Endothelial cell of umbilical vein (primary cell): ENCODE results near the gene EPB42. TPM values are rescaled to one million over a fixed set of nuclear protein-coding genes. Genes with fewer than 3 reads are reported as not detected.

ENCODE experiments used
- BruUV-seq: library from RNA; stranded (reverse); fragments of 400-500 nt; replicated peaks from 2 replicates; lab custom pipeline; 2021; lab: Mats Ljungman, UMichigan
- CTCF ChIA-PET: fragments of 300-600, 350-600 bp; sonication (Branson Sonifier 250); formaldehyde crosslinking; loops from one replicate; lab custom pipeline; 2021; ENCODE audit warnings: antibody characterized with exemption, inconsistent platforms; lab: Charles Lee
- POLR2A ChIA-PET: fragments of 300-600, 350-600 bp; sonication (Branson Sonifier 250); formaldehyde crosslinking; loops from one replicate; lab custom pipeline; 2021; ENCODE audit warnings: antibody characterized with exemption, inconsistent platforms; lab: Charles Lee
- DNase-seq: peaks from one replicate; pipeline ENCODE4 v3.0.0-alpha.2; 2011; ENCODE audit warnings: low read depth, low spot score
- FAIRE-seq: peaks from 2 replicates; lab custom pipeline; 2011; peaks lifted over from hg19 to GRCh38; lab: Jason Lieb, UNC
- H2AFZ ChIP-seq: 2 replicates; pipeline ENCODE4 v1.6.0; 2012; ENCODE audit warnings: low read depth, low read length, control low read depth, inconsistent platforms
- H3K27ac ChIP-seq: 2 replicates; pipeline ENCODE4 v1.5.1; 2011; ENCODE audit warnings: low read depth, mild to moderate bottlenecking, control low read depth, low read length, moderate library complexity; ENCODE audit not compliant: insufficient read depth
- H3K27me3 ChIP-seq, 2 experiments: 2 replicates each; pipeline versions ENCODE4 v1.6.0 to v1.6.1; 2011; ENCODE audit warnings: low read length in 2 of 2, mixed read lengths in 1 of 2; ENCODE audit not compliant: control insufficient read depth in 2 of 2, insufficient read depth in 2 of 2
- H3K36me3 ChIP-seq, 2 experiments: 2 replicates in 1 of 2; 3 replicates in 1 of 2; pipeline ENCODE4 v1.5.1; 2011; ENCODE audit warnings: low read length in 2 of 2, mild to moderate bottlenecking in 1 of 2, moderate library complexity in 1 of 2; ENCODE audit not compliant: control insufficient read depth in 2 of 2, insufficient read depth in 2 of 2; ENCODE audit errors: extremely low read depth in 1 of 2
- H3K4me1 ChIP-seq: 3 replicates; pipeline ENCODE4 v1.5.1; 2011; ENCODE audit warnings: mild to moderate bottlenecking, low read length; ENCODE audit not compliant: control insufficient read depth, insufficient read depth; ENCODE audit errors: extremely low read depth
- H3K4me2 ChIP-seq: 2 replicates; pipeline ENCODE4 v1.6.1; 2011; ENCODE audit warnings: low read length, control low read depth, mixed read lengths; ENCODE audit not compliant: insufficient read depth
- H3K4me3 ChIP-seq, 3 experiments: fragments of 200-600 bp in 1 of 3; sonication (generic), shearing (Covaris generic) in 1 of 3; replicated peaks in 1 of 3; 2 replicates each; pipeline ENCODE4 v1.5.1; 2011 to 2016; ENCODE audit warnings: control low read depth in 3 of 3, low read length in 3 of 3, mild to moderate bottlenecking in 2 of 3, inconsistent platforms in 1 of 3, low read depth in 1 of 3, moderate library complexity in 1 of 3; ENCODE audit not compliant: insufficient read depth in 1 of 3
- H3K79me2 ChIP-seq: 2 replicates; pipeline ENCODE4 v1.6.0; 2012; ENCODE audit warnings: low read length, inconsistent platforms; ENCODE audit not compliant: control insufficient read depth, insufficient read depth
- H3K9ac ChIP-seq: replicated peaks from 2 replicates; pipeline ENCODE3; 2011; ENCODE audit warnings: low read length, control low read depth; ENCODE audit not compliant: insufficient read depth; ENCODE audit errors: extremely low read depth
- H3K9me1 ChIP-seq: replicated peaks from 3 replicates; pipeline ENCODE4 v1.6.0; 2011; ENCODE audit warnings: mild to moderate bottlenecking, low read length; ENCODE audit not compliant: control insufficient read depth, insufficient read depth; ENCODE audit errors: extremely low read depth
- H3K9me3 ChIP-seq: replicated peaks from 2 replicates; pipeline ENCODE4 v1.5.1; 2012; ENCODE audit warnings: low read length, inconsistent platforms; ENCODE audit not compliant: control insufficient read depth, insufficient read depth
- H4K20me1 ChIP-seq: replicated peaks from 2 replicates; pipeline ENCODE3; 2011; ENCODE audit warnings: mild to moderate bottlenecking, low read length; ENCODE audit not compliant: control insufficient read depth, insufficient read depth; ENCODE audit errors: extremely low read depth
- EZH2 ChIP-seq: IDR thresholded peaks from 2 replicates; pipeline ENCODE4 v1.6.1; 2012; ENCODE audit warnings: borderline replicate concordance, low read depth, mild to moderate bottlenecking, moderate library complexity, low read length, inconsistent platforms; ENCODE audit not compliant: severe bottlenecking
- FOS ChIP-seq: IDR thresholded peaks from 2 replicates; pipeline ENCODE4 v1.6.1; 2011; ENCODE audit warnings: mild to moderate bottlenecking, low read length, moderate library complexity, borderline replicate concordance; ENCODE audit not compliant: insufficient read depth
- GATA2 ChIP-seq: IDR thresholded peaks from 2 replicates; pipeline ENCODE4 v1.7.0; 2011; ENCODE audit warnings: low read depth, mild to moderate bottlenecking, moderate library complexity, mixed read lengths, low read length; ENCODE audit not compliant: insufficient read length, insufficient read depth
- JUN ChIP-seq: IDR thresholded peaks from 2 replicates; pipeline ENCODE4 v1.6.1; 2011; ENCODE audit warnings: borderline replicate concordance, low read depth; ENCODE audit not compliant: insufficient read length, insufficient read depth
- MYC ChIP-seq: IDR thresholded peaks from one replicate; pipeline ENCODE4 v1.6.1; 2011; ENCODE audit warnings: mild to moderate bottlenecking, low read depth, low read length
- POLR2A ChIP-seq: IDR thresholded peaks from 2 replicates; pipeline ENCODE4 v1.6.1; 2012; ENCODE audit warnings: low read depth, mild to moderate bottlenecking, control low read depth, low read length
- POLR2AphosphoS5 ChIP-seq: IDR thresholded peaks from 2 replicates; pipeline ENCODE4 v1.6.1; 2012; ENCODE audit warnings: low read depth, mild to moderate bottlenecking, control low read depth, low read length, moderate library complexity; ENCODE audit not compliant: insufficient read depth
- dilution Hi-C: fragments of 300-500 bp; cut with MboI; formaldehyde crosslinking; loops from one replicate; pipeline ENCODE4 v1.15.0; 2019; ENCODE audit warnings: low sequenced_read_pairs; ENCODE audit not compliant: extremely low pct_ligation_motif_present
- intact Hi-C: fragments of 100-400 bp; cut with micrococcal nuclease; formaldehyde crosslinking; loops from one replicate; pipeline ENCODE4 v1.10.0; 2022
- polyA plus RNA-seq, 4 experiments: library from polyadenylated mRNA; depleted of rRNA in 3 of 4; stranded (reverse) in 3 of 4; unstranded in 1 of 4; fragments of >200 nt; gene quantifications; 2 replicates each; pipeline versions ENCODE4 v1.2.1 to v1.2.3, GENCODE V29; 2011 to 2012; ENCODE audit warnings: missing spikeins in 1 of 4
- total RNA-seq: library from RNA; stranded (reverse); gene quantifications from 2 replicates; pipeline ENCODE4 v1.2.3, GENCODE V29; 2021
- TF ChIP-seq, protein P1 (sequence below), 2 donors: IDR thresholded peaks; 1 replicate in 1 of 2; 2 replicates in 1 of 2; pipeline ENCODE4 v1.5.1; 2011; ENCODE audit warnings: low read length in 2 of 2, mild to moderate bottlenecking in 2 of 2, moderate library complexity in 2 of 2, control low read depth in 1 of 2, inconsistent platforms in 1 of 2, low read depth in 1 of 2; ENCODE audit not compliant: insufficient read depth in 1 of 2; ENCODE audit errors: extremely low read depth in 1 of 2
- TF ChIP-seq, protein P2 (sequence below): IDR thresholded peaks from 2 replicates; pipeline ENCODE4 v1.6.1; 2011; ENCODE audit not compliant: insufficient read depth, insufficient read length

EPB42 gene
- total and polyA plus RNA-seq, 2 donors (not counting 3 experiments of a cell fraction or from before 2014, with no cell fraction given): not detected

GRCh38 chr15:43219929-43220928 lies 589 bp downstream of the EPB42 start:
- no peak for TF ChIP-seq MYC
- TF ChIP-seq EZH2: no peak
- no peak for TF ChIP-seq FOS
- TF ChIP-seq, protein P1, sequence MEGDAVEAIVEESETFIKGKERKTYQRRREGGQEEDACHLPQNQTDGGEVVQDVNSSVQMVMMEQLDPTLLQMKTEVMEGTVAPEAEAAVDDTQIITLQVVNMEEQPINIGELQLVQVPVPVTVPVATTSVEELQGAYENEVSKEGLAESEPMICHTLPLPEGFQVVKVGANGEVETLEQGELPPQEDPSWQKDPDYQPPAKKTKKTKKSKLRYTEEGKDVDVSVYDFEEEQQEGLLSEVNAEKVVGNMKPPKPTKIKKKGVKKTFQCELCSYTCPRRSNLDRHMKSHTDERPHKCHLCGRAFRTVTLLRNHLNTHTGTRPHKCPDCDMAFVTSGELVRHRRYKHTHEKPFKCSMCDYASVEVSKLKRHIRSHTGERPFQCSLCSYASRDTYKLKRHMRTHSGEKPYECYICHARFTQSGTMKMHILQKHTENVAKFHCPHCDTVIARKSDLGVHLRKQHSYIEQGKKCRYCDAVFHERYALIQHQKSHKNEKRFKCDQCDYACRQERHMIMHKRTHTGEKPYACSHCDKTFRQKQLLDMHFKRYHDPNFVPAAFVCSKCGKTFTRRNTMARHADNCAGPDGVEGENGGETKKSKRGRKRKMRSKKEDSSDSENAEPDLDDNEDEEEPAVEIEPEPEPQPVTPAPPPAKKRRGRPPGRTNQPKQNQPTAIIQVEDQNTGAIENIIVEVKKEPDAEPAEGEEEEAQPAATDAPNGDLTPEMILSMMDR (IDR thresholded peaks at IDR 0.05; ENCODE audit: extremely low read depth in 1 of 2, insufficient read depth in 1 of 2, low read depth in 1 of 2, low read length in 2 of 2): no peak
- TF ChIP-seq JUN: no peak
- TF ChIP-seq, protein P2, sequence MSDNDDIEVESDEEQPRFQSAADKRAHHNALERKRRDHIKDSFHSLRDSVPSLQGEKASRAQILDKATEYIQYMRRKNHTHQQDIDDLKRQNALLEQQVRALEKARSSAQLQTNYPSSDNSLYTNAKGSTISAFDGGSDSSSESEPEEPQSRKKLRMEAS: no peak
- TF ChIP-seq POLR2A: no peak
- no peak for TF ChIP-seq POLR2AphosphoS5
- TF ChIP-seq GATA2: no peak
- H3K9me1 ChIP-seq: no peaks in the 10 kb centered on the region
- H3K36me3 ChIP-seq: no peaks in the 10 kb centered on the region
- peaks cover 5 to 26% of the 10 kb centered on the region in 2 experiments for H3K27me3 ChIP-seq
- no peak overlapping the region for H3K4me3 ChIP-seq
- no peak overlapping the region for H3K27ac ChIP-seq
- ChIA-PET POLR2A (interaction anchor here (0.6 kb wide), 1 partner anchor 436 kb away, joined by 3 read pairs; no protein-coding TSS in a partner anchor), CTCF (interaction anchor here (1.1 to 2.4 kb wide), 3 partner anchors 15 to 65 kb away, joined by 3 to 19 read pairs (median 12); no protein-coding TSS in a partner anchor)
- H4K20me1 ChIP-seq: no peaks in the 10 kb centered on the region
- FAIRE-seq (no peak), DNase-seq (no peak)
- no peak overlapping the region for H3K4me2 ChIP-seq
- BruUV-seq: no TSS peak
- dilution Hi-C loops (no loop called here), intact Hi-C loops (no loop called here)
- no peak overlapping the region for H2AFZ ChIP-seq
- H3K4me1 ChIP-seq: no peaks in the 10 kb centered on the region
- no peak overlapping the region for H3K9ac ChIP-seq
- no peaks in the 10 kb centered on the region for H3K79me2 ChIP-seq
- no peaks in the 10 kb centered on the region for H3K9me3 ChIP-seq
